AG10803 (cell line): Measurements from ENCODE around the gene ISCA2.
A peak's percentile ranks its signal among the peaks of the same experiment; 100 is the strongest.
"Not testable (repeated sequence)": the region's sequence is repeated elsewhere in the genome, so short reads cannot be mapped to it uniquely, and the experiment has no call there.

ENCODE experiments used
- DNase-seq: peaks from one replicate; pipeline ENCODE4 v3.0.0; 2010; ENCODE audit warnings: low read depth
- H3K4me3 ChIP-seq: 2 replicates; pipeline ENCODE4 v1.5.1; 2011; ENCODE audit warnings: mild to moderate bottlenecking, low read length, control low read depth
- TF ChIP-seq, protein P1 (sequence below): conservative IDR thresholded peaks from 2 replicates; pipeline ENCODE4 v1.5.1; 2011; ENCODE audit warnings: mild to moderate bottlenecking, low read length, control low read depth, inconsistent platforms

Gene ISCA2

DNA sequence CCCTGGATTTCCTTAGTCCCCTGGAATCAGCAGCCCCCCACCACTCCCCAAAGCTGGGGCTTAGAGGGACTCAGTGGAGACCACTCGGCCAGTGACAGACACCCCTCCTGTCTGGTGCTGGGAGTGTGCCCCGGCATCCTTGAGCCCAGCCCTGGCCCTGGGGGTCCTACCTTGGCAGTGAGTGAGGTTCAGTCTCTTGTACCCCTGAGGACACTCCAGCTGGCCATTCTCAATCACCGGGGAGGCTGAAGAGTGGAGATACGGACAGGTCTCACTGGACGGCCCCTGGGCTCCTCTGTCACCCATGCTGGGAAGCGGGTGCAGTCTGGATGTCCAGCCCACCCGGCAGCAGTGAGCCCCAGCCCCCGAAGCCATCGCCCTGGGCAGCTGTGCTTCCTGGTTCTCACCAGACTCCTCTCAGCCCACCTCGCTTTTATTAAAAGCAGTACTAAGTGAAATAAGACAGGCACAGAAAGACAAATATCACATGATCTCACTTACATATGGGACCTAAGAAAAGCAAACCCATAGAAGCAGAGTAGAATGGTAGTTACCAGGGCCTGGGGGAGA is 42.3 kb downstream of the ISCA2 start:
- H3K4me3 ChIP-seq = no peak overlapping the region
- no peak for DNase-seq
- TF ChIP-seq, protein P1, sequence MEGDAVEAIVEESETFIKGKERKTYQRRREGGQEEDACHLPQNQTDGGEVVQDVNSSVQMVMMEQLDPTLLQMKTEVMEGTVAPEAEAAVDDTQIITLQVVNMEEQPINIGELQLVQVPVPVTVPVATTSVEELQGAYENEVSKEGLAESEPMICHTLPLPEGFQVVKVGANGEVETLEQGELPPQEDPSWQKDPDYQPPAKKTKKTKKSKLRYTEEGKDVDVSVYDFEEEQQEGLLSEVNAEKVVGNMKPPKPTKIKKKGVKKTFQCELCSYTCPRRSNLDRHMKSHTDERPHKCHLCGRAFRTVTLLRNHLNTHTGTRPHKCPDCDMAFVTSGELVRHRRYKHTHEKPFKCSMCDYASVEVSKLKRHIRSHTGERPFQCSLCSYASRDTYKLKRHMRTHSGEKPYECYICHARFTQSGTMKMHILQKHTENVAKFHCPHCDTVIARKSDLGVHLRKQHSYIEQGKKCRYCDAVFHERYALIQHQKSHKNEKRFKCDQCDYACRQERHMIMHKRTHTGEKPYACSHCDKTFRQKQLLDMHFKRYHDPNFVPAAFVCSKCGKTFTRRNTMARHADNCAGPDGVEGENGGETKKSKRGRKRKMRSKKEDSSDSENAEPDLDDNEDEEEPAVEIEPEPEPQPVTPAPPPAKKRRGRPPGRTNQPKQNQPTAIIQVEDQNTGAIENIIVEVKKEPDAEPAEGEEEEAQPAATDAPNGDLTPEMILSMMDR = no peak

DNA sequence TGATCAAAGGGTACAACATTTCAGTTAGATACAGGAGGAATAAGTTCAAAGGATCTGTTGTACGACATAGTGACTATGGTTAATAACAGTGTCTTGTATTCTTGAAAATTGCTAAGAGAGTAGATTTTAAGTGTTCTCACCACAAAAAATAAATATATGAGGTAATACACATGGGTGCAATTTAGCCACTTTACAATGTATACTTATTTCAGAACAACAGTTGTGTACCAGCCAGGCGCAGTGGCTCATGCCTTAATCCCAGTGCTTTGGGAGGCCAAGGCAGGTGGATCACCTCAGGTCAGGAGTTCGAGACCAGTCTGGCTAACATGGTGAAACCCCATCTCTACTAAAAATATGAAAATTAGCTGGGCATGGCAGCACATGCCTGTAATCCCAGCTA is 42.8 kb downstream of the ISCA2 start:
- not testable (repeated sequence) for DNase-seq, H3K4me3 ChIP-seq

GRCh38 chr14:74538411-74539391 is 45.1 kb downstream of the ISCA2 start:
- TF ChIP-seq, protein P1 = no peak
- DNase-seq = peak; percentile 19
- H3K4me3 ChIP-seq = no peak overlapping the region

DNA sequence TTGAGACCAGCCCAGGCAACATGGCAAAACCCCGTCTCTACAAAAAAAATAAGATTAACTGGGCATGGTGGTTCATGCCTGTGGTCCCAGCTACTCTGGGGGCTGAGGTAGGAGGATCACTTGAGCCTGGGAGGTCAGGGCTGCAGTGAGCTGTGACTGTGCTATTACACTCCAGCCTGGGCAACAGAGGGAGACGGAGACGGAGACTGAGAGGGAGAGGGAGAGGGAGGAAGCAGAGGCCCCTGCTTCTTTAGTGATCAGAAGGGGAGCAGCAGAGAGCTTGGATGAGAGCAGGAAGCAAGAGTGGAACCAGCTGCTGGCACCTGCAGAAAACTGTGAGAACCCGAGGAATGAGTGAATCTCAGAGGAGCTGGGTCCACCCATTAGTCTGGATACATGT is 45.9 kb downstream of the ISCA2 start:
- TF ChIP-seq, protein P1 = no peak
- no peak overlapping the region for H3K4me3 ChIP-seq
- DNase-seq = no peak

DNA sequence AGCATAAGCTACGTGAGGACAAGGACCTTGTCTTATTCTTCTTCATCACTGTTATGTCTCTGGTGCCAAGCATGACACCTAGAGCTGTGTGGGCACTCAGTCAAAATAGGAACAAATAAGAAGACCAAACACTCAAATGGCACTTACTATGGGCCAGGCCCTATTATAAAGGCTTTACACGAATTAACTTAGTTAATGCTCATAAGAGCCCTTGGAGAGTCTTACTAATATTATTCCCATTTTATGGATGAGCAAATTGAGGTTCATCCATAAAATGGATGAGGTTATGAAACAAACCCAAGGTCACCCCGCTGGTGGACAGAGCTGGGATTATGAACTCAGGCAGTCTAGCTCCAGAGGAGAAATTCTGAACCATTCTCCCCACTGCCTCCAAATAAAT is 47.7 kb downstream of the ISCA2 start:
- TF ChIP-seq, protein P1 = no peak
- DNase-seq = no peak
- H3K4me3 ChIP-seq = no peak overlapping the region

DNA sequence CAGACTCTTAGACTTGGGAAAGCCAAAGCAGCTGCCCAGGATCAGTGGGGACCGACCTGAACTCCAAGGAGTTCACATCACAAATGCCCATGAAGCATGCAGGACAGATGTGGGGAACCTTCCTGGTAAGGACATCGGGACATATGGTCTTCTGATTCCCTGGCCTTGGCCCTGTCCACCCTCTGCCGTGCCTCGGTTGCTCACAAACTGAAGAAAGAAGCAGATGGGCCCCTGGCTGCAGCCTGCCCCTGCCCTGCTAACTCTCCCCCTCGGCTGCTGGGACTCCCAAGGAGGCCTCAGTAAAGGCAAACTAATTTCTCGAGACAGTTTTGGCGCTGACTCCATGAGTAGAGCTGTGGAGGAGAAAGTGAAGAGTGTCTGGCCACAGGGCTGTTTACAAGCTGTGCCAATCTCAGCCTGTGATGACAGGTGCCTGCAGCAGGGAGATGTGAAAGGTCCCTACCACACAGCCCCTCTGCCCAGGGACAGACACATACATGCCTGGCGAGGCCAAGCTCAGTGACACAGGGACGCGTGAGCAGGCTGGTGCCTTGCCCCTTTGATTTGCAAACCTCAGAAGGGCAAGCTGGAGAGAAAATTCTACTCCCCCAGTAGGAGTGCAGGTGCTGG is 48.6 kb downstream of the ISCA2 start:
- no peak overlapping the region for H3K4me3 ChIP-seq
- TF ChIP-seq, protein P1 = no peak
- no peak for DNase-seq

DNA sequence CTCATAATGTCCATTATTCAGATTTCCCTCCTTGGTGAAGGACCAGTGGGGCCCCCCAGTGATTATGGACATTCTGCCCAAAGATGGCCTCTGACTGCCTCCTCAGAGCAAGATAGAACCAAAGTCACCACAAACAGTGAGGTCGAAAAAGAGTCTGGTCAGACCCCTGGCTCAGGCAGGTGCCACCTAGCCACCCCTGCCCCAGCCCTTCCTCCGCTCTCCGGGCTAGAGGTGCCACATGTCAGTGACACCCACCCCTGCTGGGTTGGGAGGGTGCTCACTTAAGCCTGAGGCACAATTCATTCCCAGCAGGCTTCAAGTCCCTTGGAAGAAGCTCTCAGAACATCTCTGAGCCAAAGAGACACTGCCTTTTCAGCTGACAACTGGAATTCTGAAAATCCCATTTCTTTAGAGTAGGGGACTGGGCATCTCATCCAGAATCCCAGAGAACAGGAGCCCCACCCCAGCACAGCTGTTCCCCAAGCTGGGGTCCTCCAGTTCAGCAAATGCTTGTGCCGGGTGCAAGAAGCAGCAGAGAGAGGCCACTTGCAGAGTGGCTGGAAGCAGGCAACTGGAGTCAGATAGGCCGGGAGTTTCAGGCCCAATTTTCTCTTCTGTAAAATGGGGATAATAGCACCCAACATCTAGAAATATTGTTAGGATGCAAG is 50.3 kb downstream of the ISCA2 start:
- TF ChIP-seq, protein P1 = no peak
- no peak overlapping the region for H3K4me3 ChIP-seq
- no peak for DNase-seq
